ENCODE results near the gene RAB24. TPM values are rescaled to one million over a fixed set of nuclear protein-coding genes. Genes with fewer than 3 reads are reported as not detected.

RAB24 gene
- total RNA-seq, 1 donor from 2014 or later = 15.9 TPM

DNA sequence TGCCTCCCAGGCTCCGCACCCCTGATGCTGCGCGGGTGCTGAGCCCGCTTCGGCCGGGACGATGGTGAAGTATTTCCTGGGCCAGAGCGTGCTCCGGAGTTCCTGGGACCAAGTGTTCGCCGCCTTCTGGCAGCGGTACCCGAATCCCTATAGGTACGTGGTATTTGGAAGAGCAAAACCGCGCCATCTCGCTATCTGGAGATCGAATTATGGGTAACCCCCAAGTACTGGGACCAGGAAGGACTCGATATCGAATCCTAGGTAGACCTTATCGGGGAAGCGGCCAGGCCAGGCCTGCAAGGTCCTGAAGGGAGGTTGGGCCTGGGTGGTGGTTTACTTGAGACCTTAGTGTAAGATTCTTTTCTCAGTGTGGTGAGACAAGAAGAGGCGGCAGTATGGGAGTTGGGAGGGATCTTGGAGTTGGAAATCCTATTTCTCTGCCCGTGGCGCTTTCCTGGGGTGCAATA lies 439 bp upstream of the RAB24 start:
- H3K27me3 Mint-ChIP-seq (ENCODE audit: unreplicated experiment) = peaks cover 40% of the 10 kb centered on the region
- TF ChIP-seq, protein P1, sequence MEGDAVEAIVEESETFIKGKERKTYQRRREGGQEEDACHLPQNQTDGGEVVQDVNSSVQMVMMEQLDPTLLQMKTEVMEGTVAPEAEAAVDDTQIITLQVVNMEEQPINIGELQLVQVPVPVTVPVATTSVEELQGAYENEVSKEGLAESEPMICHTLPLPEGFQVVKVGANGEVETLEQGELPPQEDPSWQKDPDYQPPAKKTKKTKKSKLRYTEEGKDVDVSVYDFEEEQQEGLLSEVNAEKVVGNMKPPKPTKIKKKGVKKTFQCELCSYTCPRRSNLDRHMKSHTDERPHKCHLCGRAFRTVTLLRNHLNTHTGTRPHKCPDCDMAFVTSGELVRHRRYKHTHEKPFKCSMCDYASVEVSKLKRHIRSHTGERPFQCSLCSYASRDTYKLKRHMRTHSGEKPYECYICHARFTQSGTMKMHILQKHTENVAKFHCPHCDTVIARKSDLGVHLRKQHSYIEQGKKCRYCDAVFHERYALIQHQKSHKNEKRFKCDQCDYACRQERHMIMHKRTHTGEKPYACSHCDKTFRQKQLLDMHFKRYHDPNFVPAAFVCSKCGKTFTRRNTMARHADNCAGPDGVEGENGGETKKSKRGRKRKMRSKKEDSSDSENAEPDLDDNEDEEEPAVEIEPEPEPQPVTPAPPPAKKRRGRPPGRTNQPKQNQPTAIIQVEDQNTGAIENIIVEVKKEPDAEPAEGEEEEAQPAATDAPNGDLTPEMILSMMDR (IDR thresholded peaks at IDR 0.05; ENCODE audit: unreplicated experiment) = no peak
- no peak for DNase-seq (ENCODE audit: low spot score)
- H3K27ac Mint-ChIP-seq (ENCODE audit: unreplicated experiment) = peak overlapping the region; percentile 97
- peaks cover 36% of the 10 kb centered on the region for H3K36me3 Mint-ChIP-seq (ENCODE audit: low read depth, unreplicated experiment)
- no peaks in the 10 kb centered on the region for H3K9me3 Mint-ChIP-seq (ENCODE audit: unreplicated experiment)
- H3K4me1 Mint-ChIP-seq (ENCODE audit: unreplicated experiment) = peaks cover 55% of the 10 kb centered on the region
- peak overlapping the region; percentile 98 for H3K4me3 Mint-ChIP-seq (ENCODE audit: unreplicated experiment)

DNA sequence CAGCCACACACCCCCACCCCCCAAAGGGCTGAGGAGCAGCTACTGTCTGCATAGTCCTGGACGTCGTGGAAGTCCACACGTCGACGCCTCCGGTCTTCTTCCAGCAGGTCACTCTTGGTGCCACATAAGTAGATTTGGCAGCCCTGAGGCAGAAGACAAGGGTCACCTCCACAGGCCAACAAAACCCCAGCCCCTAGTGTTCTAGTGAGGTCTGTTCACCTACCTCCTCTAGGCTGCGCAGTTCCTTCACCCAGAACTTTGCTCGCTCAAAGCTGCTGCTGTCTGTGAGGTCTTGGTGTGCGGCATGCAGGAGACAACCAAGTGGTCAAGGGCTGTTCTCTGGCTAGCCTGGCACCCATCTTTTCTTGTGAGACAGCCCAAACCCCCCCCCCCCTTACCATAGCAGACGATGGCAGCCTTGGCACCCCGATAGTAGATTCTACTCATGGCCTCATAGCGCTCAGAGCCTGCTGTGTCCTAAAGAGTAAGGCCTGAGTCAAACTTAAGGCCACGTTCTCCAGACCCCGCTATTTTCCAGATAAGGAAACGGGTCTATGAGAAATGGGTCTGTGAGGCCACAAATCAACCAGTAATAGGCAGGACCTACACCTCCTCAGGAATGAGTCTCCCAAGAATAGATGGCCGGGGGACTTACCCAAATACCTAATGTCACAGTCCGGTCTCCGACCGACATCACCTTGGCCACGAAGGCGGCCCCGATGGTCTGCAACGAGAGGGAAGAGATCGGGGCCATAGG lies 987 bp downstream of the RAB24 start:
- H3K27me3 Mint-ChIP-seq (ENCODE audit: unreplicated experiment) = peaks cover 33% of the 10 kb centered on the region
- TF ChIP-seq, protein P1 (IDR thresholded peaks at IDR 0.05; ENCODE audit: unreplicated experiment) = no peak
- DNase-seq (ENCODE audit: low spot score) = no peak
- peak overlapping the region; percentile 88 for H3K4me3 Mint-ChIP-seq (ENCODE audit: unreplicated experiment)
- no peaks in the 10 kb centered on the region for H3K9me3 Mint-ChIP-seq (ENCODE audit: unreplicated experiment)
- peaks cover 33% of the 10 kb centered on the region for H3K36me3 Mint-ChIP-seq (ENCODE audit: low read depth, unreplicated experiment)
- peaks cover 62% of the 10 kb centered on the region for H3K4me1 Mint-ChIP-seq (ENCODE audit: unreplicated experiment)
- no peak overlapping the region for H3K27ac Mint-ChIP-seq (ENCODE audit: unreplicated experiment)

DNA sequence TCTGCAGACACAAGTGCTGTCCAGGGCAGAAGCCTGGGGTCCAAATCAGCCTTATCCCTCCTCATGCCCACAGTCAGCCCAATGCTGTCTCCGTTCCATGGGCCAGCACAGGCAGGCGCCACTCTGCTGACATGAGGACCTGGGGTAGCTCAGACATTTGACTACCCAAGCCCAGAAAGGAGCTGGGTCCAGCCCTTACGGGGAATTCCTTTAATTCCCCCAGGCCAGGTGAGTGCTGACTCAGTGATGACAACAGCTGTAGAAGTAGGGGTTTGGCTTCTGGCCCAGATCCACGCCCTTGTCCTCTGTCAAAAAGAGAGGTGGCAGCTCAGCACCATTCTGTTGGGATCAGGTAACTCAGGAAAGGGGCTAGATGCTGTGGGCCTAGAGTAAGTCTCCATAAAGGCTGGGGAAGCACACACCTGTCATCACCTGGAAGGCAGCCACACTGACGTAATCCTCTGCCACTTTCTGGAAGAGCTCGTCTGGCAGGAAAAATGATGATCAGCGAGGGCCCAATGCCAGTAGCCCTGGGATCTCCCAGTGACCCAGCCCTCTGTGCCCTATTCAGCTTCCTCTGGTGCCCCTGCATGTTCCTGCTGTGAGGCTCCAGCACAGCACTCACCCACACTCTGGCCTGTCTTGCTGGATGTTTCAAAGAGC lies 1.9 kb downstream of the RAB24 start:
- DNase-seq (ENCODE audit: low spot score) = no peak
- TF ChIP-seq, protein P1 (IDR thresholded peaks at IDR 0.05; ENCODE audit: unreplicated experiment) = no peak
- Mint-ChIP-seq H3K4me1 (ENCODE audit: unreplicated experiment) (peaks cover 68% of the 10 kb centered on the region), H3K9me3 (ENCODE audit: unreplicated experiment) (no peaks in the 10 kb centered on the region), H3K36me3 (ENCODE audit: low read depth, unreplicated experiment) (peaks cover 35% of the 10 kb centered on the region), H3K27ac (ENCODE audit: unreplicated experiment) (no peak overlapping the region), H3K27me3 (ENCODE audit: unreplicated experiment) (peaks cover 34% of the 10 kb centered on the region), H3K4me3 (ENCODE audit: unreplicated experiment) (peak overlapping the region; percentile 88)

DNA sequence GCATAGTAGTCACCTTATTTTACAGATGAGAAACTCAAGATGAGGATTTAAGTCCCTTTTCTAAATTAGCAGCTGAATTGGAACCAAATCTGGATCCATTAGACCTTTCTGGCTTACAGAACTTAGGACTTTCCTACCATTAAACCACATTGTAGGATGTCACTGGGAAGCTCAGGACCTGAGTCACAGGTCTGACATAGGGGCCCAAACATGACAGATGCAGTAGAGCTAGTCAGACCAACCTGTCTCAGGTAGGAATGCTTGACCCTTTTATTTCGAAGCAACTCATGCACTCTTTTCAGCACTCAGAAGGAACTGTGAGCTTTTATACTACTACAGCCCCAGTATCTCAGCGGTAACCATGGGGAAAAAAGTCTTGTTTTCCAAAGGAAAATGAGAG lies 2.6 kb downstream of the RAB24 start:
- Mint-ChIP-seq H3K9me3 (ENCODE audit: unreplicated experiment) (no peaks in the 10 kb centered on the region), H3K27me3 (ENCODE audit: unreplicated experiment) (peaks cover 35% of the 10 kb centered on the region), H3K27ac (ENCODE audit: unreplicated experiment) (peak overlapping the region; percentile 97), H3K4me3 (ENCODE audit: unreplicated experiment) (peak overlapping the region; percentile 76), H3K4me1 (ENCODE audit: unreplicated experiment) (peaks cover 73% of the 10 kb centered on the region), H3K36me3 (ENCODE audit: low read depth, unreplicated experiment) (peaks cover 31% of the 10 kb centered on the region)
- DNase-seq (ENCODE audit: low spot score) = no peak
- TF ChIP-seq, protein P1 (IDR thresholded peaks at IDR 0.05; ENCODE audit: unreplicated experiment) = no peak
